Breast epithelium (tissue), 4 donors: ENCODE data around the gene UBAC1. TPM values are rescaled to one million over a fixed set of nuclear protein-coding genes. Genes with fewer than 3 reads are reported as not detected.
"Not testable (repeated sequence)": the region's sequence is repeated elsewhere in the genome, so short reads cannot be mapped to it uniquely, and the experiment has no call there.

Experiments used
- DNase-seq, 2 donors: peaks; one replicate each; pipeline ENCODE4 v3.0.0-alpha.2; 2019; ENCODE audit warnings: low spot score in 2 of 2
- H3K27ac ChIP-seq, 2 donors: fragments of 200-600 bp; sonication (generic) in 1 of 2; one replicate each; pipeline ENCODE4 v1.5.1; 2016 to 2019; ENCODE audit warnings: mild to moderate bottlenecking in 1 of 2
- H3K27me3 ChIP-seq, 2 donors: fragments of 200-600 bp; sonication (generic) in 1 of 2; one replicate each; pipeline versions ENCODE4 v1.5.1 to v1.6.0; 2017 to 2019; ENCODE audit warnings: control low read depth in 1 of 2, mild to moderate bottlenecking in 1 of 2
- H3K36me3 ChIP-seq: fragments of 200-600 bp; one replicate; pipeline ENCODE4 v1.5.1; 2019
- H3K4me1 ChIP-seq, 2 donors: fragments of 200-600 bp; sonication (generic); one replicate each; pipeline ENCODE4 v1.5.1; 2016 to 2019; ENCODE audit warnings: control low read depth in 1 of 2
- H3K4me3 ChIP-seq, 3 donors: fragments of 200-600 bp; sonication (generic); 1 replicate in 2 of 3; 2 replicates in 1 of 3; pipeline ENCODE4 v1.5.1; 2016 to 2019; ENCODE audit warnings: mild to moderate bottlenecking in 3 of 3, moderate library complexity in 2 of 3
- H3K9me3 ChIP-seq, 2 donors: fragments of 200-600 bp; sonication (generic) in 1 of 2; one replicate each; pipeline ENCODE4 v1.5.1; 2016 to 2019; ENCODE audit warnings: control low read depth in 1 of 2
- CTCF ChIP-seq, 3 donors: fragments of 450-650 bp; IDR thresholded peaks; one replicate each; pipeline ENCODE4 v1.5.1; 2016 to 2017; ENCODE audit warnings: antibody characterized with exemption in 3 of 3, mild to moderate bottlenecking in 3 of 3, moderate library complexity in 3 of 3
- POLR2A ChIP-seq: fragments of 450-650 bp; IDR thresholded peaks from one replicate; pipeline ENCODE4 v1.6.1; 2016; ENCODE audit warnings: antibody characterized with exemption, mild to moderate bottlenecking, moderate library complexity
- POLR2AphosphoS5 ChIP-seq, 3 donors: sonication (generic); formaldehyde crosslinking; IDR thresholded peaks; one replicate each; pipeline ENCODE4 v1.6.1; 2017; ENCODE audit warnings: antibody characterized with exemption in 3 of 3
- intact Hi-C: fragments of 100-400 bp; cut with DNase I; formaldehyde crosslinking; loops from one replicate; pipeline ENCODE4 v1.15.1; 2023; ENCODE audit warnings: low total_unique reads
- total RNA-seq, 3 donors: library from RNA; depleted of rRNA; stranded (reverse); fragments of >200 nt; gene quantifications; one replicate each; pipeline ENCODE4 v1.1.0, GENCODE V29; 2016

The UBAC1 gene
- total RNA-seq, 3 donors from 2014 or later, result 39.2 to 53.0 (median 45.6) TPM

DNA sequence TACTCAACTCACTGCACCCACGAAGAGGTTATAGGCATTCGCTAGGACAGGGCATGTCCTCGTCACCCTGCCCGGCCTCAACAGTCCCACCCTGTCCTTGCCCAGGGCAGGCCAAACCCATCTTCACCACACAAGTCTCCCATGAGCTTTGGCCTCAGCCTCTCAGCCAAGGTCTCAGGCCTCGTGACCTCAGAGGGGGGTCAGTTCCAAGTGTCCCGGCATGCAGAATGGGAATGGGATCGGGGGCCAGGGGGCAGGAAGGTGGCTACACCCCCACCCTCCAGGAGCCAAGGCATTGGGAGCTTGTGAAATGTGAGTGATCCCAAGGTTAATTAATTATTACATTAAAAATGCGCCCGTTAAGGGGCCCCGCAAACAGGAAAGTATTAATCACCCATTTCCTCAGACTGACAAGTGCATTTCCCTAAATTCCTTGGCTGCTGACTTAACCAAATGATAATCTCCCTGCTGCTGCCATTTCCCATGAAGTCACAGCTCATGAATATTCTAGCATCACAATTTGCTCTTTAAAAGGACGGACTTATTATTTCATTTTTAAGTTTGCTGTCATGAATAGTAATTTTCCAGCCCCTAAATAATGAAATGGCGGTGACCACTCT lies 8.0 kb upstream of the UBAC1 start:
- Histone ChIP-seq H3K27ac (no peak overlapping the region), H3K4me1 (no peaks in the 10 kb centered on the region), H3K36me3 (no peaks in the 10 kb centered on the region), H3K27me3 (peaks cover 0 to 4% of the 10 kb centered on the region in 2 donors), H3K4me3 (no peak overlapping the region), H3K9me3 (no peaks in the 10 kb centered on the region)
- TF ChIP-seq POLR2A, result no peak
- intact Hi-C loops, result no loop called here
- no peak for DNase-seq

DNA sequence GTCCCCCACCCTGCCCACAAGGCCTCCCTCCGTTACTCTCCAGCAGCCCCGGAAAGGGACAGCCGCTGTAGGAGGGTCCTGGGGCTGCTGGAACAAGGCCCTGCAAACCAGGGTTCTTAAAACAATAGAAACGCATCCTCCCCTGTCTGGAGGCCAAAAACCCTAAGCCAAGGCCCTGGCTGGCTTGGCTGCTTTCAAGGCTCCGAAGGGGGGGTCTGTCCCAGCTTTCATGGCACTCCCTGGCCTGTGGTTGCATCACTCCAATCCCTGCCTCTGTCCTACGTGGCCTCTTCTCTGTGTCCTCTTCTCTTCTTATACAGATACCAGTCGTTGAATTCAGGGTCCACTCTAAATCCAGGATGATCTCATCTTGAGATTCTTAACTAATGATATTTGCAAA lies 7.4 kb upstream of the UBAC1 start:
- Histone ChIP-seq H3K4me3 (no peak overlapping the region), H3K4me1 (no peaks in the 10 kb centered on the region), H3K9me3 (no peaks in the 10 kb centered on the region), H3K27ac (no peak overlapping the region), H3K36me3 (no peaks in the 10 kb centered on the region), H3K27me3 (no peaks in the 10 kb centered on the region)
- TF ChIP-seq POLR2A (no peak), CTCF (IDR thresholded peaks at IDR 0.05) (no peak), POLR2AphosphoS5 (IDR thresholded peaks at IDR 0.05) (no peak)
- no peak for DNase-seq
- intact Hi-C loops, result no loop called here

DNA sequence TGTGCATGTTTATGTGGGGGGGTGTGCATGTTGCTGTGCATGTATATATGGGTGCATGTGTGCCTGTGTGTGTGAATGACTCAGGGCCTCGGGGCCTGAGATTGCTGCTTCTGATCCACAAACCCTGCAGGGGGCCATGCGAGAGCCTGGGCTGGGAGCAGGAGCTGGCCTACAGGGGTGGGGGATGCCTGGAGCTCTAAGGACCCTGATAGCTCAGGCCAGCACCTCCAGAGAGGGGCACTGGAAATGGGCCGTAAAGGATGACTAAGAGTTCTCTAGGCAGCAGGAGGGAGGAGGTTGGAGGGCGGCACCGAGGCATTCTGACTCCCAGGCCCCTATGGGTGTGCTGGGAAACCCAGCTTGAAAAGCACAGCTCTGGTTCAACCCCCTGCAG lies 6.9 kb upstream of the UBAC1 start:
- intact Hi-C loops, result no loop called here
- no peaks in the 10 kb centered on the region for H3K4me1 ChIP-seq
- TF ChIP-seq POLR2A (no peak), POLR2AphosphoS5 (IDR thresholded peaks at IDR 0.05) (no peak), CTCF (IDR thresholded peaks at IDR 0.05) (no peak)
- H3K4me3 ChIP-seq, result no peak overlapping the region
- H3K27ac ChIP-seq, result no peak overlapping the region
- no peaks in the 10 kb centered on the region for H3K36me3 ChIP-seq
- DNase-seq, result no peak
- no peaks in the 10 kb centered on the region for H3K27me3 ChIP-seq
- H3K9me3 ChIP-seq, result no peaks in the 10 kb centered on the region

DNA sequence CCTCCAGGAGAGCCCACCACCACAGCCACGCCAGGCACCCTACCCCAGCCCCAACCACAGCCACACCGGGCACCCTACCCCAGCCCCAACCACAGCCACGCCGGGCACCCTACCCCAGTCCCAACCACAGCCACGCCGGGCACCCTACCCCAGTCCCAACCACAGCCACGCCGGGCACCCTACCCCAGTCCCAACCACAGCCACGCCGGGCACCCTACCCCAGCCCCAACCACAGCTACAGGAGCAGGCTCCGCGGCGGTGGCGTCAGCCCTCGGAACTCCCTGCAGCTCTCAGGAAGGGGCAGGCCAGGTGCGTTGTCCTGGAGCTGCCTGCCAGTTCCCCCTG lies 5.7 kb upstream of the UBAC1 start:
- DNase-seq, H3K27me3 ChIP-seq, H3K4me1 ChIP-seq, intact Hi-C loops, H3K27ac ChIP-seq, H3K36me3 ChIP-seq, H3K4me3 ChIP-seq, H3K9me3 ChIP-seq: not testable (repeated sequence)

DNA sequence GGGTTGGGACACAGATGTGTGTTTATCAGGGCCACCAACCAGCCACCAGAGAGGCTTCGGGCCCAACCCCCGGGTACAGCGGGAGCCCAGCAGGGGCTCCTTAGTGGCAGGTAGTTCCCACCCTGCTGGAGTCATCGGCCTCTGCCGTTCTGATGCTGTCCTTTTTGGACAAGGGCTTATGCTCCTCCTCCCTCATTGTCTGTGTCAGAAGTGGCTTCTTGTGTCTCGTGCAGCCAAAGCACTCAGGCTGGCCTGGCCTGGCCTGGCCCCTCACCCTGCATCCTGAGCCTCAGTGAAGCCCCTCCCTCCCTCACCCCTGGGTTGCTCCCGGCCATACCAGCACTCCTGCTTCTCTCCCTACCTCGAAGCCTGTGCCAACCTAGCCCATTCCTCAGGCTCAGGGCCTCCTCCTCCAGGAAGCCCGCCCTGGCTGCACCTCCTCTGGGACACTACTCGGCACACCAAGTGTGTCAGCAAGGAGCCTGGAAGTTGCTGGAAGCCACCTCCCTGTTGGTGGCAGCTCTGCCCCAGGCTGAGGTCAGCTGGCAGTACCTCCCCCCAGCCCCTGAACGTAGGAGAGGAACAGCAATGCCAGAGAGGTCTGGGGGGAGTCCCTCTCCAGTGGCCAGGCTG lies 4.1 kb upstream of the UBAC1 start:
- TF ChIP-seq POLR2A, result no peak
- Histone ChIP-seq H3K27ac (no peak overlapping the region), H3K36me3 (no peaks in the 10 kb centered on the region), H3K27me3 (no peaks in the 10 kb centered on the region), H3K4me1 (no peaks in the 10 kb centered on the region), H3K9me3 (no peaks in the 10 kb centered on the region), H3K4me3 (no peak overlapping the region)
- intact Hi-C loops, result no loop called here
- no peak for DNase-seq

DNA sequence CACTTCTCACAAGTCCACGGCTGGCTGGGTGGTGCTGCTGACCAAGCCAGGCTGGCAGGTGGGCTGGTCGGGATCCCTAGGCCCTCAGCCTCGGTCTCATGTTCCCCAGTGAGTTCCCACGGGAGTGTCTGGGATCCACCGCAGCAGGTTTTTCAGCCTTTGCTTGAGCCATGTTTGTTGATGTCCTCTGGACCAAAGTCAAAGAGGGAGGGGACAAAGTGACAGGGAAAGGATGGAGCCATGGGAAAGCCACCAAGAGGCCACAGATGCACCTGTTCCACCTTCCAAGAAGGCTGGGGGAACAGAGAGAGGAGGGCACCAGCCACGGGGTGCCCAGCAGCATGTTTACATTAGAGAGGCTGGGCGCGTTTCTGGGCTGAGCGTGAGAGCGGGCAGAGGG lies 2.8 kb upstream of the UBAC1 start:
- no peak for DNase-seq
- no peaks in the 10 kb centered on the region for H3K4me1 ChIP-seq
- no peaks in the 10 kb centered on the region for H3K36me3 ChIP-seq
- H3K27ac ChIP-seq, result no peak overlapping the region
- TF ChIP-seq CTCF (IDR thresholded peaks at IDR 0.05) (no peak), POLR2AphosphoS5 (IDR thresholded peaks at IDR 0.05) (no peak), POLR2A (no peak)
- intact Hi-C loops, result no loop called here
- no peak overlapping the region for H3K4me3 ChIP-seq
- H3K27me3 ChIP-seq, result no peaks in the 10 kb centered on the region
- no peaks in the 10 kb centered on the region for H3K9me3 ChIP-seq
